ENCODE measurements around the gene SCO1.

SCO1 gene

DNA sequence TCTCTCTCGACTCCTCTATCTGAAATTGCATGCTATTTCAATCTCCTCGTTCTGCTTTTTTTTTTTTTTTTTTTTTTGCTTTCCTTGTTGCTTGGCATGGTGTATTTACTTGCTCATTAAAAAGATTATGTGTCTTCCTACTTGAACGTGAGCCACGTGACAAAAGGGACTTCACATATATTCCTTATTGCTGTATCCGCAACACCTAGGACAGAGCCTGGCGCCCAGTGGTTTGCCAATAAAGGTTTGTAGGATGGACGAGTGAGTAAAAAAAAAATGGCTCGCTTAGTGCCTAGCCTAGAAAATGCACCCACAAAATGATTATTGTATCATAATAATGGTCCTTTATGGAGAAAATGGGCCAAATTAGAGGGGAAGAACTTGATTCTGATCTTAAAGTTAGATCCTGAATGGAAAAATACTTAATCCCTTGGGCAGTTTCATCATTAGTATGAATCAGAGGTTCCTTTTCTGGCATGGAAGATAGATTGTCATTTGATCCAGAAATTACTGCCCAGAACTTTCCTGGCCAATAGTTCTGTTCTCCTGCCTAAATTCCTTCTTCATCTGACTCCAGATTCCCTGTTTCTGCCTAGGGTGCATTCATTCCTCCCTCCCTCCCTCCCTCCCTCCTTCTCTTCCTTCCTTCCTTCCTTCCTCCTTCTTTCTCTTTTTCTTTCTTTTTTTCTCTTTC is 46.1 kb upstream of the SCO1 start:
- Histone ChIP-seq H3K4me3 (ENCODE audit: low read depth, low read length, poor library complexity, severe bottlenecking) (no peak overlapping the region), H3K27me3 (ENCODE audit: insufficient read depth, low read length) (no peaks in the 10 kb centered on the region; the same call in 1 of the 2 replicates), H3K4me2 (ENCODE audit: low read length) (no peak overlapping the region), H3F3A (ENCODE audit: insufficient read depth, low read length) (no peaks in the 10 kb centered on the region), H3K36me3 (ENCODE audit: insufficient read depth, low read length) (no peaks in the 10 kb centered on the region), H3K4me1 (ENCODE audit: insufficient read depth, low read length, severe bottlenecking) (no peaks in the 10 kb centered on the region), H2AFZ (ENCODE audit: low read length) (no peak overlapping the region), H3K27ac (ENCODE audit: low read depth, low read length, poor library complexity, severe bottlenecking) (no peak overlapping the region), H3K9me2 (ENCODE audit: low read depth, low read length) (no peaks in the 10 kb centered on the region), H3K9ac (ENCODE audit: low read length) (no peak overlapping the region), H3K79me2 (ENCODE audit: insufficient read depth, low read length) (no peaks in the 10 kb centered on the region), H3K9me3 (ENCODE audit: low read length) (no peaks in the 10 kb centered on the region), H4K20me1 (ENCODE audit: insufficient read depth, low read length) (no peaks in the 10 kb centered on the region)
- TF ChIP-seq EZH2 (IDR thresholded peaks at IDR 0.05; ENCODE audit: borderline replicate concordance, low read length) = no peak
- TF ChIP-seq, protein P1, sequence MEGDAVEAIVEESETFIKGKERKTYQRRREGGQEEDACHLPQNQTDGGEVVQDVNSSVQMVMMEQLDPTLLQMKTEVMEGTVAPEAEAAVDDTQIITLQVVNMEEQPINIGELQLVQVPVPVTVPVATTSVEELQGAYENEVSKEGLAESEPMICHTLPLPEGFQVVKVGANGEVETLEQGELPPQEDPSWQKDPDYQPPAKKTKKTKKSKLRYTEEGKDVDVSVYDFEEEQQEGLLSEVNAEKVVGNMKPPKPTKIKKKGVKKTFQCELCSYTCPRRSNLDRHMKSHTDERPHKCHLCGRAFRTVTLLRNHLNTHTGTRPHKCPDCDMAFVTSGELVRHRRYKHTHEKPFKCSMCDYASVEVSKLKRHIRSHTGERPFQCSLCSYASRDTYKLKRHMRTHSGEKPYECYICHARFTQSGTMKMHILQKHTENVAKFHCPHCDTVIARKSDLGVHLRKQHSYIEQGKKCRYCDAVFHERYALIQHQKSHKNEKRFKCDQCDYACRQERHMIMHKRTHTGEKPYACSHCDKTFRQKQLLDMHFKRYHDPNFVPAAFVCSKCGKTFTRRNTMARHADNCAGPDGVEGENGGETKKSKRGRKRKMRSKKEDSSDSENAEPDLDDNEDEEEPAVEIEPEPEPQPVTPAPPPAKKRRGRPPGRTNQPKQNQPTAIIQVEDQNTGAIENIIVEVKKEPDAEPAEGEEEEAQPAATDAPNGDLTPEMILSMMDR (IDR thresholded peaks at IDR 0.05; ENCODE audit: low read length) = no peak

DNA sequence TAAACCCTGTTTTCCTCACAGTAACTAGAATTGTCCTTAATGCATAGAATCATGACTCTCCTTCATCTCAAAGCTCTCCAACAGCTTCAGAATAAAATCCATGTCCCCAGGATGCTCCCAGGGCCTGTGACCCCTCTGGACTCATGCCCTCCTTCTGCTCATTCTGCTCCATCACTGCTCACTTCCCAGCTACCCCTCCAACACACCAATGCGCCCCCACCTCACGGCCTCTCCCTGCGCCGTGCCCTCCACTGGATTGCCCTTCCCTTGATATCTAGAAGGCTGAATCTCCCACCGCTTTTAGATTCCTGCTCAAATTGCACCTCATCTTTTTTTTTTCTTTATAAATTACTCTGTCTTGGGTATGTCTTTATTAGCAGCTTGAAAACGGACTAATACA is 45.1 kb upstream of the SCO1 start:
- Histone ChIP-seq H3K4me2 (ENCODE audit: low read length) (no peak overlapping the region), H3K9me3 (ENCODE audit: low read length) (no peaks in the 10 kb centered on the region), H3K9me2 (ENCODE audit: low read depth, low read length) (no peaks in the 10 kb centered on the region), H3K4me3 (ENCODE audit: low read depth, low read length, poor library complexity, severe bottlenecking) (no peak overlapping the region), H3K4me1 (ENCODE audit: insufficient read depth, low read length, severe bottlenecking) (no peaks in the 10 kb centered on the region), H3K9ac (ENCODE audit: low read length) (no peak overlapping the region), H3F3A (ENCODE audit: insufficient read depth, low read length) (no peaks in the 10 kb centered on the region), H4K20me1 (ENCODE audit: insufficient read depth, low read length) (no peaks in the 10 kb centered on the region), H3K36me3 (ENCODE audit: insufficient read depth, low read length) (no peaks in the 10 kb centered on the region), H3K79me2 (ENCODE audit: insufficient read depth, low read length) (no peaks in the 10 kb centered on the region), H3K27me3 (ENCODE audit: insufficient read depth, low read length) (no peaks in the 10 kb centered on the region; the same call in 1 of the 2 replicates), H2AFZ (ENCODE audit: low read length) (no peak overlapping the region), H3K27ac (ENCODE audit: low read depth, low read length, poor library complexity, severe bottlenecking) (no peak overlapping the region)
- TF ChIP-seq, protein P1 (IDR thresholded peaks at IDR 0.05; ENCODE audit: low read length) = no peak
- no peak for TF ChIP-seq EZH2 (IDR thresholded peaks at IDR 0.05; ENCODE audit: borderline replicate concordance, low read length)

DNA sequence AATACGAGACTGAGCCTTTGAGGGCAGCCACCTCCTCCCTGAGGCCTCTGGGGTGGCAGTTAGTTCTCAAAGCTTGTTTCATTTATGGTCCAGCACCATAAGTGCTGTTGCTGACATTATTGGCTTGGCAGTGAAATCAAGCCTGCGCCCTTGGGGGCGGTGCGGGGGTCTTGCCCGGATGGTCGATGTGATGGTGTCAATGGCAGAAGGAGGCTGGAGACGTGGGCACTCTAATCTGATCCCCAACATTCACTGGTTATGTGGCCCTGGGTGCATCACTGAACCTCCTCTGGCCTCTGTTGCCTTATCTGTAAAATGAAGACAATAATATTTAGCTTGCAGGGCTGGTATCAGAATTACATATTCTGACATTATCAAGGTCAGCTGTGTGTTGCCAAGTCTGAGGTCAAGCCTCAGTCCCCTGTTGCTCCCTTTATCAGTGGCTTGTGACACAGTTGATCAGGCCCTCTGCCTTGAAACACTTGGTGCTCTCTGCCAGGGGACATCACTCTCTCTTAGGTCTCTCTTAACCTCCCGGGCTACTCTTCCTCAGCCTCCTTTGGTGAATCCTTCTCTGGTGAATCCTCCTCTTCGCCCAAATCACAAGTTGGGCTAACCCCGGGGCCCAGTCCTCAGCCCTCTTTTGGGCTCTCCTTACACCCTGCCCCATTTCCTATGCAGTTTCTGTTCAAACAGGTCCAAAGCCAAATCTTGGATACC is 44.2 kb upstream of the SCO1 start:
- Histone ChIP-seq H3K9me2 (ENCODE audit: low read depth, low read length) (no peaks in the 10 kb centered on the region), H3K27me3 (ENCODE audit: insufficient read depth, low read length) (no peaks in the 10 kb centered on the region; the same call in 1 of the 2 replicates), H3K4me3 (ENCODE audit: low read depth, low read length, poor library complexity, severe bottlenecking) (no peak overlapping the region), H2AFZ (ENCODE audit: low read length) (no peak overlapping the region), H3K9ac (ENCODE audit: low read length) (no peak overlapping the region), H4K20me1 (ENCODE audit: insufficient read depth, low read length) (no peaks in the 10 kb centered on the region), H3K4me2 (ENCODE audit: low read length) (no peak overlapping the region), H3K9me3 (ENCODE audit: low read length) (no peaks in the 10 kb centered on the region), H3K79me2 (ENCODE audit: insufficient read depth, low read length) (no peaks in the 10 kb centered on the region), H3K4me1 (ENCODE audit: insufficient read depth, low read length, severe bottlenecking) (no peaks in the 10 kb centered on the region), H3F3A (ENCODE audit: insufficient read depth, low read length) (no peaks in the 10 kb centered on the region), H3K36me3 (ENCODE audit: insufficient read depth, low read length) (no peaks in the 10 kb centered on the region), H3K27ac (ENCODE audit: low read depth, low read length, poor library complexity, severe bottlenecking) (no peak overlapping the region)
- TF ChIP-seq, protein P1 (IDR thresholded peaks at IDR 0.05; ENCODE audit: low read length) = no peak
- TF ChIP-seq EZH2 (IDR thresholded peaks at IDR 0.05; ENCODE audit: borderline replicate concordance, low read length) = no peak
